ENCODE results near the gene SLC46A2. TPM values are rescaled to one million over a fixed set of nuclear protein-coding genes. Genes with fewer than 3 reads are reported as not detected.

Gene SLC46A2
- total RNA-seq, 1 donor from 2014 or later: not detected

GRCh38 chr9:112852741-112853504 is 37.8 kb downstream of the SLC46A2 start:
- Histone ChIP-seq H3K27me3 (no peaks in the 10 kb centered on the region), H3K4me1 (no peaks in the 10 kb centered on the region), H3K9me3 (no peaks in the 10 kb centered on the region), H3K27ac (no peak overlapping the region), H3K4me3 (no peak overlapping the region), H3K36me3 (peaks cover 0 to 15% of the 10 kb centered on the region in 2 donors)
- TF ChIP-seq POLR2AphosphoS5 (IDR thresholded peaks at IDR 0.05; ENCODE audit: insufficient read depth in 1 of 2, low read depth in 1 of 2) (no peak), POLR2A (IDR thresholded peaks at IDR 0.05) (no peak)
- TF ChIP-seq, protein P1, sequence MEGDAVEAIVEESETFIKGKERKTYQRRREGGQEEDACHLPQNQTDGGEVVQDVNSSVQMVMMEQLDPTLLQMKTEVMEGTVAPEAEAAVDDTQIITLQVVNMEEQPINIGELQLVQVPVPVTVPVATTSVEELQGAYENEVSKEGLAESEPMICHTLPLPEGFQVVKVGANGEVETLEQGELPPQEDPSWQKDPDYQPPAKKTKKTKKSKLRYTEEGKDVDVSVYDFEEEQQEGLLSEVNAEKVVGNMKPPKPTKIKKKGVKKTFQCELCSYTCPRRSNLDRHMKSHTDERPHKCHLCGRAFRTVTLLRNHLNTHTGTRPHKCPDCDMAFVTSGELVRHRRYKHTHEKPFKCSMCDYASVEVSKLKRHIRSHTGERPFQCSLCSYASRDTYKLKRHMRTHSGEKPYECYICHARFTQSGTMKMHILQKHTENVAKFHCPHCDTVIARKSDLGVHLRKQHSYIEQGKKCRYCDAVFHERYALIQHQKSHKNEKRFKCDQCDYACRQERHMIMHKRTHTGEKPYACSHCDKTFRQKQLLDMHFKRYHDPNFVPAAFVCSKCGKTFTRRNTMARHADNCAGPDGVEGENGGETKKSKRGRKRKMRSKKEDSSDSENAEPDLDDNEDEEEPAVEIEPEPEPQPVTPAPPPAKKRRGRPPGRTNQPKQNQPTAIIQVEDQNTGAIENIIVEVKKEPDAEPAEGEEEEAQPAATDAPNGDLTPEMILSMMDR (IDR thresholded peaks at IDR 0.05): no peak
- no peak for DNase-seq (ENCODE audit: extremely low spot score in 2 of 2)
- intact Hi-C loops (cut with DNase I): no loop called here

GRCh38 chr9:112850840-112851239 is 39.8 kb downstream of the SLC46A2 start:
- Histone ChIP-seq H3K9me3 (no peaks in the 10 kb centered on the region), H3K4me1 (no peaks in the 10 kb centered on the region), H3K4me3 (no peak overlapping the region), H3K36me3 (peaks cover 0 to 15% of the 10 kb centered on the region in 2 donors), H3K27me3 (no peaks in the 10 kb centered on the region), H3K27ac (no peak overlapping the region)
- intact Hi-C loops (cut with DNase I): no loop called here
- DNase-seq (ENCODE audit: extremely low spot score in 2 of 2): no peak
- TF ChIP-seq POLR2A (IDR thresholded peaks at IDR 0.05) (no peak), POLR2AphosphoS5 (IDR thresholded peaks at IDR 0.05; ENCODE audit: insufficient read depth in 1 of 2, low read depth in 1 of 2) (no peak)
- TF ChIP-seq, protein P1 (IDR thresholded peaks at IDR 0.05): no peak

DNA sequence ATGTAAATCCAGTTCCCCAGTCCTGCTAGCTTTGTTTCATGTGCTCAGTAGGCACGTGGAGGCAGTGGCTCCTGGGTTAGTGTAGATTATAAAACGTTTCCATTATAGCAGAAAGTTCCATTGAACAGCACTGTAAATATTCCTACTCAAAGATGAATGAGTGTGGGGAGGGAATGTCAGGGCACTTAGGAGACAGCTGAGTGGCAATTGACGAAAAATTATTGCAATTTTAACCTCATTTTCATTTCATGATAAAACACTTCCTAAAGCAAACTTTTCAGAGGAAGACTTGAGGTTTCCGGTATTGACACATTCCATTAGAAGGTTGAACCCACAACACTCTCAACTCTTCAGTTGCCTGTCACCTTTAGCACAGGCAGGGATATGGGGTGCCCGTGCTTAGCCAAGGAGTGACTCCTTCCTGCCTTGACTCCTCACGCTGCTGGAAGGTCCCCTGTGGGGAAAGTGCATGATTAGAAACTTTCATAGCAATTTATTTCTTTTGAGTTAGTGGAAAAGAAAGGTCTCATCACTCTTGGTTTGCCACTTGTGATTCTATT is 41.2 kb downstream of the SLC46A2 start:
- intact Hi-C loops (cut with DNase I): no loop called here
- H3K36me3 ChIP-seq: peaks cover 0 to 15% of the 10 kb centered on the region in 2 donors
- H3K4me1 ChIP-seq: no peaks in the 10 kb centered on the region
- H3K27ac ChIP-seq: no peak overlapping the region
- no peaks in the 10 kb centered on the region for H3K27me3 ChIP-seq
- DNase-seq (ENCODE audit: extremely low spot score in 2 of 2): no peak
- H3K4me3 ChIP-seq: no peak overlapping the region
- TF ChIP-seq POLR2A (IDR thresholded peaks at IDR 0.05): no peak
- no peak for TF ChIP-seq POLR2AphosphoS5 (IDR thresholded peaks at IDR 0.05; ENCODE audit: insufficient read depth in 1 of 2, low read depth in 1 of 2)
- TF ChIP-seq, protein P1 (IDR thresholded peaks at IDR 0.05): no peak
- H3K9me3 ChIP-seq: no peaks in the 10 kb centered on the region

- peaks cover 0 to 15% of the 10 kb centered on the region in 2 donors for H3K36me3 ChIP-seq
- H3K4me1 ChIP-seq: no peaks in the 10 kb centered on the region
- no peak for DNase-seq (ENCODE audit: extremely low spot score in 2 of 2)
- H3K27ac ChIP-seq: no peak overlapping the region
- TF ChIP-seq POLR2AphosphoS5 (IDR thresholded peaks at IDR 0.05; ENCODE audit: insufficient read depth in 1 of 2, low read depth in 1 of 2): no peak
- TF ChIP-seq POLR2A (IDR thresholded peaks at IDR 0.05): no peak
- TF ChIP-seq, protein P1 (IDR thresholded peaks at IDR 0.05): no peak
- intact Hi-C loops (cut with DNase I): no loop called here
- H3K27me3 ChIP-seq: no peaks in the 10 kb centered on the region
- H3K9me3 ChIP-seq: no peaks in the 10 kb centered on the region
- H3K4me3 ChIP-seq: no peak overlapping the region
Measured at GRCh38 chr9:112848316-112849151, 42.1 kb downstream of the SLC46A2 start.
